Skeletal muscle satellite cell (primary cell): ENCODE data around the gene IL21R.

ENCODE experiments used
- H3K27me3 ChIP-seq: 2 replicates; pipeline ENCODE4 v1.7.0; 2013; ENCODE audit warnings: low read length; ENCODE audit not compliant: control insufficient read depth, insufficient read depth
- H3K36me3 ChIP-seq: 2 replicates; pipeline ENCODE4 v1.7.0; 2013; ENCODE audit warnings: mild to moderate bottlenecking, control low read depth, low read length; ENCODE audit not compliant: insufficient read depth
- H3K4me1 ChIP-seq: 2 replicates; pipeline ENCODE4 v1.7.0; 2013; ENCODE audit warnings: low read length; ENCODE audit not compliant: control insufficient read depth, insufficient read depth
- H3K4me2 ChIP-seq: 2 replicates; pipeline ENCODE4 v1.7.0; 2013; ENCODE audit warnings: mild to moderate bottlenecking, low read length
- H3K4me3 ChIP-seq: 2 replicates; pipeline ENCODE4 v1.7.0; 2013; ENCODE audit warnings: low read length
- H3K9ac ChIP-seq: 2 replicates; pipeline ENCODE4 v1.7.0; 2013; ENCODE audit warnings: mild to moderate bottlenecking, low read depth, low read length, moderate library complexity
- H3K9me3 ChIP-seq: replicated peaks from 2 replicates; pipeline ENCODE4 v1.7.0; 2013; ENCODE audit warnings: mild to moderate bottlenecking, control low read depth, low read length

The IL21R gene

DNA sequence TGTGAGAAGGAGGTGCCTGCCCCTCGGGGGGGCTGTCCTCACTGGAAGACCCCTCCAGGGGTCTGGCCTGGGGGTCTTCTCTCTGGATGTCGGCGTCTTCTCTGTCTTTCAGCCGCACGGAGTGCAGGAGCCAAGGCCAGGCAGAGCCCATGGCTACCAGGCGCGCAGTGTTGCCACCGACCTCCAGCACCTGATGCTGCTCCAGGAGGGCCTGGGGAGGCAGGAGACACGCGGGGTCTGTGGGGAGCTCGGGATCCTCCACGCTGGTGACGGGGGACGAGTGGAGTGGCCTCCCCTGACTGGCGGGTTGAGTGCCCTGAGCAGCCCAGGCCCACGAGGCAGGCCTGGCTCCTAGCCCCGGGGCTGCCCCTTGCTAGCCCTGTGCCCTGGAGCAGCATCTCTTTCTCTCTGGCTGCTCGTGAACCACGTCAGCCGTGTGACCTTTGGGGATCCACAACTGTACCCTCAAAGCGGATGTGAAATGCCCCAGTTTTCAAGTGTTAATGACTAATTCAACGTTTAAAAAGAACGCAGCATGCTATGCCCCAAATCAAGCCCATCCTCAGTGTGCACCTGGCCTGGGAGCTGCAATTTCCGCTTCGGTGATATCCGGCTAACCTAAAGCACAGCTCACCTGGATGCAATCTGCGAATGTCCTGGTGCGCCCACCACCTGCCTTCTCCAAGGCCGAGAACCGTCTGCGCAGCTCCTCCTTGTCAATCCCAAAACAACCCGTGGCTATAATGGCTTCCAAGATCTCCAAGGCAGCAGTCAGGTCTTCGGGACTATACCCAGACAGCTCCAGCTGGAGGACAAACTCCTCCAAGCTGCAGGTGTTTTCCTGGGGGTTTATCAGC, 62.9 kb downstream of the IL21R start:
- Histone ChIP-seq H3K4me2 (no peak overlapping the region), H3K9ac (no peak overlapping the region), H3K27me3 (no peaks in the 10 kb centered on the region), H3K4me1 (peaks cover 34% of the 10 kb centered on the region), H3K36me3 (peaks cover 75% of the 10 kb centered on the region), H3K9me3 (no peaks in the 10 kb centered on the region), H3K4me3 (no peak overlapping the region)

DNA sequence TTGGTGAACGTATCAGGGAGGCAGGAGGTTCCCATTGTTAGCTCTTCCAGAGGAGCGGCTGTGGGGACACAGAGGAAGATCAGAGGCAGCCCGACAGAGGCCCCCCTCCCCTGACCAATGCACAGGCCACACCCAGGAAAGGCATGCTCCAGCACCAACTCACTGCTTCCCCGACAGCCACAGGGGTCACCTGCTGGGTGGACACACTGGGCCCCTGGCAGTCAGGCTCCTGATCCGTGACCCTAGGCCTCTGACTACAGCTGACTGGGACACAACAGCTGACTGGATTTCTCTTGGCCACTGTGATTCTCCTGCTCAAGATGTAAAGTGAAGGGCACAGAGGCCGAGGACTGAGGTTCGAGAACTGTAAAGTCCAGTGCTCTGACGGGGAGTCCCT, 63.5 kb downstream of the IL21R start:
- Histone ChIP-seq H3K4me2 (no peak overlapping the region), H3K27me3 (no peaks in the 10 kb centered on the region), H3K9me3 (no peaks in the 10 kb centered on the region), H3K4me1 (peaks cover 36% of the 10 kb centered on the region), H3K9ac (no peak overlapping the region), H3K4me3 (no peak overlapping the region), H3K36me3 (peaks cover 76% of the 10 kb centered on the region)

DNA sequence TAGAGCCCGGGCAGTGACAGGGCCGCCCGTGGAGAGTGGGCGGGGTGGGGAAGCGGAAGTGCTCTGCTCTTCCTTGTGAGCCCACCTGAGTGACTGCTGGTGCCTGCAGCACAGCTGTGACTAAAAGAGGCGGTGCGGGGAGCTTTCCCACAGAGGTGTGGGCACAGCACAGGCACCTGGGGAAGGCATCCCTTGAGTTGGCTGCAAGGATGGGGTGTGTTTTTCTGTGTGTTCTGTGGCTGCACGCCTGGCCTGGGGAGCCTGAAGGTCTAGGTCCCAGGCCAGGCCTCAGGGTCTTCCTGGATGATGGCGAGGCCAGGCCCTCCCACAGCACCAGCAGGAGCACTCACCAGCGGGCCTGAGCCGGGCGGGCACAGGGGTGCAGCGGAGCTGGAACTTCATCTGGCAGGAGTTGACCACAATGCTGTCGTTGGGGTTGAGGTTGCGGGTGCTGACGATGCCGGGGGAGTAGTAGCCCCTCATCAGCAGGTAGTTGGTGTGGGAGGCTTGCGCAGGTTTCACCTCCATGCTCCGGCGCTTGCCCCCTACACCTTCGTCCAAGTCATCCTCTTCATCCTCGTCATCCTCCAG, 67.1 kb downstream of the IL21R start:
- H3K36me3 ChIP-seq, result peaks cover 77% of the 10 kb centered on the region
- H3K4me3 ChIP-seq, result no peak overlapping the region
- H3K9ac ChIP-seq, result no peak overlapping the region
- H3K9me3 ChIP-seq, result no peaks in the 10 kb centered on the region
- H3K4me2 ChIP-seq, result no peak overlapping the region
- no peaks in the 10 kb centered on the region for H3K27me3 ChIP-seq
- peaks cover 48% of the 10 kb centered on the region for H3K4me1 ChIP-seq

DNA sequence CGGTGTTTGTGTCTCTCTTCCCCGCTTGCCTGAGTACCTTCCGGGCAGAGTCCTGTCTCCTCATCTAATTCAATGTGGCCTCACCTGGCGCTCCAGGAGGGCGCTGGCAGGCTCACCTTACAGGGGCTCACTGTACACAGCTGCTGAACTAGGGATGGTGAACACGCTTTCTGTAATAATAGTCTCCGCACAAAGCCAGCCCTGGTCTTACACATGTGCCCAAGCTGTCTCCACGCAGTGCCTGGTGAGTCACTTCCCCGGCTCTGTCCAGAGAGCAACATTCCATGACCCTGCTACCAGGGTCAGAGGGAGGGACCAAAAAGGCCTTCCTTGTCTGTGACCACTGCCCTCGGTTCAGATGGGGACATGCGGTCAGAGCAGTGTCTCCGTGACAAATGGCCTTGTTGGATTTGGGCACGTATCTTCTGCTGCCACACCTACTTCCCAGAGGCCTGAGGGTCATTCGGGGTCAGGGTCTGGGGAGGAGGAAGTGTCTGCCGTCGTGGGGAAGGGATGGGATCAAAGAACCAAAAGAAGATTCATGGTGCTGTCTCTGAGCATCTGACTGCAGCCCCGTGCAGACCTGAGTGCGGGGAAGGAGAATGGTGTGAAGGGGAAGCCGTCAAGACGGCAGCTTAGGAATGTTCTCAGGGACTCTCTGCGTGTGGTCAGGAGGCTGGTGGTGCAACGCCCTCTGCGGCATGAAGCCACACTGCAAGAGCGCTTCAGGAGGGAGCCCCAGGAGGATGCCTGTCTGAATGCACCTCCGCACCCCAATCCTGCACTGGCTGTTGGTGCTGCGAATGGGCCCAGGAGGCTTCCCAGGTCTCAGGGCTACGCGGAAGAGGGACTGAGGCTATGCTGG, 68.8 kb downstream of the IL21R start:
- peak overlapping the region; percentile 49 for H3K4me3 ChIP-seq
- peaks cover 52% of the 10 kb centered on the region for H3K4me1 ChIP-seq
- no peaks in the 10 kb centered on the region for H3K9me3 ChIP-seq
- H3K9ac ChIP-seq, result peak overlapping the region; percentile 71
- no peaks in the 10 kb centered on the region for H3K27me3 ChIP-seq
- peaks cover 74% of the 10 kb centered on the region for H3K36me3 ChIP-seq
- peak overlapping the region; percentile 64 for H3K4me2 ChIP-seq

DNA sequence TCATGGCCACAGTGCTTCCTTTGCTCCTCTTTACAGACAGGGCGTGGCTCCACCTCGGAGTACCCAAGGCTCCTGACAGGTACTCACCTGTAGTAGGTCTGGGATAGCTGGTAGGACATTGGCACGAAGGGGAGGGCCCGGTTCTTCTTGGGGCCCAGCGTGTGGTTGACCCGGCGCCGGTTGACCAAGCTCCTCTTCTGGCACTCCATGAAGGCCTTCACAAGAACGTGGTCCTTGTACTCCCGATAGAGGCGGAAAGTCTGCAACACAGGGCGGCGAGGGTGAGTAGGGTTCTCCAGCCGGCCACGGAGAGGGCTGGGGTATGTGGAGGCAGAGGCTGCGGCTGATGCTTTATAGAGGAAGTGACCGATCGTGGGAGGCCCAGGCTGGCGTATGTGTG, 69.7 kb downstream of the IL21R start:
- H3K36me3 ChIP-seq, result peaks cover 79% of the 10 kb centered on the region
- H3K4me3 ChIP-seq, result no peak overlapping the region
- no peaks in the 10 kb centered on the region for H3K9me3 ChIP-seq
- peak overlapping the region; percentile 71 for H3K9ac ChIP-seq
- H3K4me2 ChIP-seq, result peak overlapping the region; percentile 64
- H3K27me3 ChIP-seq, result no peaks in the 10 kb centered on the region
- H3K4me1 ChIP-seq, result peaks cover 59% of the 10 kb centered on the region

GRCh38 chr16:27472091-27473020, 70.4 kb downstream of the IL21R start:
- Histone ChIP-seq H3K4me2 (no peak overlapping the region), H3K9ac (peak overlapping the region; percentile 38), H3K27me3 (no peaks in the 10 kb centered on the region), H3K36me3 (peaks cover 79% of the 10 kb centered on the region), H3K9me3 (no peaks in the 10 kb centered on the region), H3K4me3 (no peak overlapping the region), H3K4me1 (peaks cover 63% of the 10 kb centered on the region)

DNA sequence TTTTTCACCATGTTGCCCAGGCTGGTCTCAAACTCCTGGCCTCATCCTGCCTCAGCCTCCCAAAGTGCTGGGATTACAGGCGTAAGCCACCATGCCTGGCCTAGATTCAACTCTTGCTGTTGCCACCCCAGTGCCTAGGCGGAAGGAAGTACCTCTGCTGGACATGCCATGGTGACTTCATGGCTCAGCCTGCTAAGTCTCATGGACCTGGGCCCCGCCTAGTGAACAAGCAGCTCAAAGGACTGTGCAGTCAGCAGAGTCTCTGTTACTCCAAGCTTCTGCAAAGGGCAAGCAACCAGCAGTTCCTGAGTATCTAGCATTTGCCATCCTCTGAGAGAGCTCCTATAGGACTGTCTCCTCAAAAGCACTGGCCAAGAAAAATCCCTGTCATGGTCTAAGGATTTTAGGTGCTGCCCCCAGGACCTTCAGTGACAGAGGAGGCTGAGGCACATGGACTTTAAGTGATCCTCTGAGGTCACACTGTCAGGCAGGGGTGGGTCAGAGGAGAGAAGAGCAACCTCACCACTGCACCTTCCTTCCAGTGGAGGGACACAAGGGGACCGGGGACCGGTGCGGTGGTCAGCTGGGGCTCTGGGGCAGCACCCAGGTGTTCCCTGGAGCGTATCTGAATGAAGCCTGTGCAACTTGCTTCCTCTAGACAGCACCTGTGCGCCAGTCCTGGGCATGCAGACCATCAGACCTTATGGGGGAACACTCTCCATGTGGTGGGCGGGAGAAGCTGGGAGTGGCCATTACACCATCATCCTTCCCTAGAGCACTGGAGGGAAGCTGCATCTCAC, 71.3 kb downstream of the IL21R start:
- no peak overlapping the region for H3K4me2 ChIP-seq
- H3K27me3 ChIP-seq, result no peaks in the 10 kb centered on the region
- H3K4me3 ChIP-seq, result no peak overlapping the region
- H3K4me1 ChIP-seq, result peaks cover 63% of the 10 kb centered on the region
- peaks cover 79% of the 10 kb centered on the region for H3K36me3 ChIP-seq
- no peak overlapping the region for H3K9ac ChIP-seq
- no peaks in the 10 kb centered on the region for H3K9me3 ChIP-seq

DNA sequence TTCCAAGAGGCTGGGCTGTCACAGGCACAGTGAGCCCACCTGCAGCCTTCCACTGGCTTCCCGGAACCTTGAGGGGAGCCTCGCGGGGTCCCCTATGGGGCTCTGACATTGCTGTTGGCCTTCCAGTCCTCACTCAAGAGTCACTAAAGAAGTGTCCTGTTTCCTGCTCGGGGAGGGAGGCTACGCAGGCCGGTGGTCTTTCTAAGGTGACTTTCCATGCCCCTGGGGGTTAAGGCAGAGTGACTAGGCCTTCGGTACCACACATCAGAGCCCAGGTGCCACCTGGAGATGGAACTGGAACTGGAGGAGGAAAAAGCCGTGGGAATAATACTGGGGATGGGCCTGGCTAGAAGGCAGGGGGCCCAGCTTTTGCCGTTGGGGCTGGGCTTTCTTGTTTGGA, 72.1 kb downstream of the IL21R start:
- H3K4me1 ChIP-seq, result peaks cover 63% of the 10 kb centered on the region

GRCh38 chr16:27474921-27475320, 72.9 kb downstream of the IL21R start:
- H3K9ac ChIP-seq, result peak overlapping the region; percentile 54
- no peaks in the 10 kb centered on the region for H3K9me3 ChIP-seq
- no peak overlapping the region for H3K4me3 ChIP-seq
- peaks cover 70% of the 10 kb centered on the region for H3K36me3 ChIP-seq
- H3K4me1 ChIP-seq, result peaks cover 61% of the 10 kb centered on the region
- no peaks in the 10 kb centered on the region for H3K27me3 ChIP-seq
- no peak overlapping the region for H3K4me2 ChIP-seq

More for the DNA sequence above, 72.1 kb downstream of the IL21R start:
- Histone ChIP-seq H3K4me3 (no peak overlapping the region), H3K27me3 (no peaks in the 10 kb centered on the region), H3K9me3 (no peaks in the 10 kb centered on the region), H3K4me2 (no peak overlapping the region), H3K36me3 (peaks cover 79% of the 10 kb centered on the region), H3K9ac (no peak overlapping the region)

DNA sequence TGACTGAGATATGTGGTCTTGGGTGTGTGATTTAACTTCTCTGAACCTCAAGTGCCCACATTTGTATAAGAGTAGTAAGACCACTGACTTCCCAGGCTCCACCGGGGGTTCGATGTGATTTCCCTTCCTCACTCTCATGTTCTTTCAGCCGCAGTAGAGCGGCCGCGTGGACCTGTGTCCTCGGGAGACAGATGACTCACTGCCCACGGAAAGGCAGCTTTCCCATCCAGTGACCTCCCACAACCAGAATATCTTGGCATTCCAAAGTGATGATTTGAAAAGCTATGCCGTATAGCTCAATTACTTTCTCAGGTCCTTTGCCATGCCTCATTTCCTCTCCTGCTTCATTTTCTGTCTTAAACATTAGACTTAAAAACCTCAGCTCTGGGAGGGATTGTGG, 73.6 kb downstream of the IL21R start:
- Histone ChIP-seq H3K9ac (peak overlapping the region; percentile 57), H3K9me3 (no peaks in the 10 kb centered on the region), H3K4me3 (peak overlapping the region; percentile 21), H3K27me3 (no peaks in the 10 kb centered on the region), H3K4me2 (peak overlapping the region; percentile 51), H3K4me1 (peaks cover 54% of the 10 kb centered on the region), H3K36me3 (peaks cover 68% of the 10 kb centered on the region)
